HEK293 (cell line): ENCODE data around the gene ANK2.

Source experiments
- CTCF ChIA-PET: fragments of 350-600 bp; formaldehyde crosslinking; extraction: SDS; loops from one replicate; lab custom pipeline; 2021; ENCODE audit warnings: antibody characterized with exemption; lab: Yijun Ruan, JAX
- POLR2A ChIA-PET: fragments of 300-600 bp; formaldehyde crosslinking; extraction: SDS; loops from one replicate; lab custom pipeline; 2020; ENCODE audit warnings: antibody characterized with exemption, inconsistent platforms; lab: Yijun Ruan, JAX
- H3K27ac ChIP-seq: fragments of 200-500 bp; sonication (Bioruptor generic); 2 replicates; pipeline ENCODE4 v1.5.1; 2014; ENCODE audit warnings: low read depth, low read length, control low read depth, inconsistent platforms; ENCODE audit errors: extremely low read depth
- H3K36me3 ChIP-seq, 2 experiments: fragments of 200-500 bp in 1 of 2; sonication (Bioruptor generic) in 1 of 2; 1 replicate in 1 of 2; 2 replicates in 1 of 2; pipeline ENCODE4 v1.5.1; 2014 to 2017; ENCODE audit warnings: inconsistent platforms in 2 of 2, low read length in 2 of 2; ENCODE audit not compliant: control insufficient read depth in 2 of 2, insufficient read depth in 1 of 2
- H3K4me1 ChIP-seq: fragments of 200-500 bp; sonication (Bioruptor generic); 2 replicates; pipeline ENCODE4 v1.5.1; 2014; ENCODE audit warnings: mild to moderate bottlenecking, low read length, inconsistent platforms; ENCODE audit not compliant: control insufficient read depth, insufficient read depth
- H3K4me3 ChIP-seq: 2 replicates; pipeline ENCODE4 v1.5.1; 2011; ENCODE audit warnings: low read depth, mild to moderate bottlenecking, control low read depth, low read length, moderate library complexity
- H3K9me3 ChIP-seq: fragments of 200-500 bp; sonication (Bioruptor generic); 2 replicates; pipeline ENCODE4 v1.5.1; 2014; ENCODE audit warnings: low read depth, low read length, inconsistent platforms; ENCODE audit not compliant: control insufficient read depth, insufficient read depth
- KLF8 ChIP-seq: fragments of 450-650 bp; formaldehyde crosslinking; IDR thresholded peaks from 2 replicates; pipeline ENCODE4 v1.5.1; 2016; ENCODE audit warnings: missing biosample characterization, missing genetic modification characterization
- MYNN ChIP-seq: fragments of 450-650 bp; formaldehyde crosslinking; IDR thresholded peaks from 2 replicates; pipeline ENCODE4 v1.5.1; 2016; ENCODE audit warnings: missing biosample characterization, missing genetic modification characterization, borderline replicate concordance
- PATZ1 ChIP-seq: fragments of 450-650 bp; formaldehyde crosslinking; IDR thresholded peaks from 2 replicates; pipeline ENCODE4 v1.5.1; 2016; ENCODE audit warnings: missing biosample characterization, missing genetic modification characterization
- WT1 ChIP-seq: fragments of 450-650 bp; formaldehyde crosslinking; IDR thresholded peaks from 2 replicates; pipeline ENCODE4 v1.5.1; 2016; ENCODE audit warnings: missing biosample characterization, missing genetic modification characterization
- ZEB2 ChIP-seq: fragments of 450-650 bp; formaldehyde crosslinking; IDR thresholded peaks from 2 replicates; pipeline ENCODE4 v1.5.1; 2016; ENCODE audit warnings: missing biosample characterization, missing genetic modification characterization
- ZFP41 ChIP-seq: fragments of 450-650 bp; formaldehyde crosslinking; IDR thresholded peaks from 2 replicates; pipeline ENCODE4 v1.5.1; 2016; ENCODE audit warnings: missing biosample characterization, missing genetic modification characterization, borderline replicate concordance
- ZNF121 ChIP-seq: fragments of 450-650 bp; formaldehyde crosslinking; IDR thresholded peaks from 2 replicates; pipeline ENCODE4 v1.5.1; 2016; ENCODE audit warnings: missing biosample characterization, missing genetic modification characterization
- ZNF274 ChIP-seq, 2 experiments: fragments of 200-500 bp in 1 of 2; fragments of 450-650 bp in 1 of 2; sonication (Bioruptor generic) in 1 of 2; formaldehyde crosslinking in 1 of 2; IDR thresholded peaks; 2 replicates each; pipeline versions ENCODE4 v1.5.1 to v1.6.1; 2014 to 2016; ENCODE audit warnings: borderline replicate concordance in 1 of 2, inconsistent platforms in 1 of 2, low read length in 1 of 2, missing biosample characterization in 1 of 2, missing genetic modification characterization in 1 of 2
- ZNF324 ChIP-seq: fragments of 450-650 bp; formaldehyde crosslinking; IDR thresholded peaks from 2 replicates; pipeline ENCODE4 v1.5.1; 2016; ENCODE audit warnings: missing biosample characterization, missing genetic modification characterization
- ZNF394 ChIP-seq: fragments of 450-650 bp; formaldehyde crosslinking; IDR thresholded peaks from 2 replicates; pipeline ENCODE4 v1.5.1; 2016; ENCODE audit warnings: missing biosample characterization, missing genetic modification characterization, mild to moderate bottlenecking, moderate library complexity, borderline replicate concordance
- ZNF398 ChIP-seq: fragments of 450-650 bp; formaldehyde crosslinking; IDR thresholded peaks from 2 replicates; pipeline ENCODE4 v1.5.1; 2017; ENCODE audit warnings: missing biosample characterization, missing genetic modification characterization
- ZNF473 ChIP-seq: fragments of 450-650 bp; formaldehyde crosslinking; IDR thresholded peaks from 2 replicates; pipeline ENCODE4 v1.5.1; 2017; ENCODE audit warnings: missing biosample characterization, missing genetic modification characterization
- ZNF555 ChIP-seq: fragments of 450-650 bp; formaldehyde crosslinking; conservative IDR thresholded peaks from 2 replicates; pipeline ENCODE4 v1.5.1; 2017; ENCODE audit warnings: missing biosample characterization, mild to moderate bottlenecking, missing genetic modification characterization, inconsistent platforms
- ZNF596 ChIP-seq: fragments of 450-650 bp; IDR thresholded peaks from 2 replicates; pipeline ENCODE4 v1.5.0; 2018; ENCODE audit warnings: missing biosample characterization, mild to moderate bottlenecking, missing genetic modification characterization, moderate library complexity
- ZNF830 ChIP-seq: fragments of 450-650 bp; IDR thresholded peaks from 2 replicates; pipeline ENCODE4 v1.5.0; 2018; ENCODE audit warnings: missing biosample characterization, missing genetic modification characterization, low read depth, mild to moderate bottlenecking, moderate library complexity
- TF ChIP-seq, protein P1 (sequence below): fragments of 450-650 bp; formaldehyde crosslinking; IDR thresholded peaks from 2 replicates; pipeline ENCODE4 v1.5.1; 2016; ENCODE audit warnings: missing biosample characterization, missing genetic modification characterization
- TF ChIP-seq, protein P2 (sequence below): fragments of 450-650 bp; formaldehyde crosslinking; IDR thresholded peaks from 2 replicates; pipeline ENCODE4 v1.5.1; 2016; ENCODE audit warnings: missing biosample characterization, missing genetic modification characterization
- TF ChIP-seq, protein P3 (sequence below): fragments of 450-650 bp; formaldehyde crosslinking; IDR thresholded peaks from 2 replicates; pipeline ENCODE4 v1.5.1; 2016; ENCODE audit warnings: missing biosample characterization, missing genetic modification characterization

The ANK2 gene

GRCh38 chr4:113024388-113024787 lies 25.1 kb upstream of the ANK2 start:
- POLR2A ChIA-PET, result no interaction called here

DNA sequence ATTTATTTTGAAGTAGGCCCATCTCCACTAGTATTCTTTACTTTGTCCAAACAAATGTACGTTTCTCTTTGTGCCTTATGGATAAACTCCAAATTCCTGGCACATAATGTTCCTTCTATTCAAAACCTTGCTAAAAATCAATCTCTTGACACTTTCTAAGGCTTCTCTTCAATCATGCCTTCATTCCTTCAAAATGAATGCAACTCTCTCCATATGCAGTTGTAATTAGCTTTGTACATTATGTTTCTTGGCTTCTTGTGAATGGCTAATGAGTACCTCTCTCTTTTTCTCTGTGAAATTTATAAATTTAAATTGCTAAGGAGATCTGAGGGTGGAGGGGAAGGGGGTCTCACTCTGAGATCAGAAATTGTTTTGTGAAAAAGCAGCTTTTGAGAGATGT lies 24.0 kb upstream of the ANK2 start:
- H3K36me3 ChIP-seq, result no peaks in the 10 kb centered on the region
- ChIA-PET POLR2A (no interaction called here), CTCF (no interaction called here)
- H3K4me1 ChIP-seq, result no peaks in the 10 kb centered on the region
- TF ChIP-seq ZNF596 (tag by site-specific recombination) (no peak), ZNF394 (tag by site-specific recombination) (no peak), PATZ1 (tag by site-specific recombination) (no peak), ZNF121 (tag by site-specific recombination) (no peak), ZNF555 (tag by site-specific recombination) (no peak), ZFP41 (no peak), ZNF324 (no peak), ZNF830 (tag by site-specific recombination) (no peak), ZEB2 (no peak), KLF8 (no peak), WT1 (tag by site-specific recombination) (no peak)
- TF ChIP-seq, protein P1, sequence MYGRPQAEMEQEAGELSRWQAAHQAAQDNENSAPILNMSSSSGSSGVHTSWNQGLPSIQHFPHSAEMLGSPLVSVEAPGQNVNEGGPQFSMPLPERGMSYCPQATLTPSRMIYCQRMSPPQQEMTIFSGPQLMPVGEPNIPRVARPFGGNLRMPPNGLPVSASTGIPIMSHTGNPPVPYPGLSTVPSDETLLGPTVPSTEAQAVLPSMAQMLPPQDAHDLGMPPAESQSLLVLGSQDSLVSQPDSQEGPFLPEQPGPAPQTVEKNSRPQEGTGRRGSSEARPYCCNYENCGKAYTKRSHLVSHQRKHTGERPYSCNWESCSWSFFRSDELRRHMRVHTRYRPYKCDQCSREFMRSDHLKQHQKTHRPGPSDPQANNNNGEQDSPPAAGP (tag by site-specific recombination), result no peak
- no peak overlapping the region for H3K27ac ChIP-seq
- H3K9me3 ChIP-seq, result no peaks in the 10 kb centered on the region
- H3K4me3 ChIP-seq, result no peak overlapping the region

More at GRCh38 chr4:113024388-113024787, 25.1 kb upstream of the ANK2 start:
- Histone ChIP-seq H3K4me3 (no peak overlapping the region), H3K4me1 (no peaks in the 10 kb centered on the region), H3K9me3 (no peaks in the 10 kb centered on the region), H3K36me3 (no peaks in the 10 kb centered on the region), H3K27ac (no peak overlapping the region)
- CTCF ChIA-PET, result no interaction called here
- TF ChIP-seq, protein P2, sequence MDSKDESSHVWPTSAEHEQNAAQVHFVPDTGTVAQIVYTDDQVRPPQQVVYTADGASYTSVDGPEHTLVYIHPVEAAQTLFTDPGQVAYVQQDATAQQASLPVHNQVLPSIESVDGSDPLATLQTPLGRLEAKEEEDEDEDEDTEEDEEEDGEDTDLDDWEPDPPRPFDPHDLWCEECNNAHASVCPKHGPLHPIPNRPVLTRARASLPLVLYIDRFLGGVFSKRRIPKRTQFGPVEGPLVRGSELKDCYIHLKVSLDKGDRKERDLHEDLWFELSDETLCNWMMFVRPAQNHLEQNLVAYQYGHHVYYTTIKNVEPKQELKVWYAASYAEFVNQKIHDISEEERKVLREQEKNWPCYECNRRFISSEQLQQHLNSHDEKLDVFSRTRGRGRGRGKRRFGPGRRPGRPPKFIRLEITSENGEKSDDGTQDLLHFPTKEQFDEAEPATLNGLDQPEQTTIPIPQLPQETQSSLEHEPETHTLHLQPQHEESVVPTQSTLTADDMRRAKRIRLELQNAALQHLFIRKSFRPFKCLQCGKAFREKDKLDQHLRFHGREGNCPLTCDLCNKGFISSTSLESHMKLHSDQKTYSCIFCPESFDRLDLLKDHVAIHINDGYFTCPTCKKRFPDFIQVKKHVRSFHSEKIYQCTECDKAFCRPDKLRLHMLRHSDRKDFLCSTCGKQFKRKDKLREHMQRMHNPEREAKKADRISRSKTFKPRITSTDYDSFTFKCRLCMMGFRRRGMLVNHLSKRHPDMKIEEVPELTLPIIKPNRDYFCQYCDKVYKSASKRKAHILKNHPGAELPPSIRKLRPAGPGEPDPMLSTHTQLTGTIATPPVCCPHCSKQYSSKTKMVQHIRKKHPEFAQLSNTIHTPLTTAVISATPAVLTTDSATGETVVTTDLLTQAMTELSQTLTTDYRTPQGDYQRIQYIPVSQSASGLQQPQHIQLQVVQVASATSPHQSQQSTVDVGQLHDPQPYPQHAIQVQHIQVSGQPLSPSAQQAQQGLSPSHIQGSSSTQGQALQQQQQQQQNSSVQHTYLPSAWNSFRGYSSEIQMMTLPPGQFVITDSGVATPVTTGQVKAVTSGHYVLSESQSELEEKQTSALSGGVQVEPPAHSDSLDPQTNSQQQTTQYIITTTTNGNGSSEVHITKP, result no peak
- TF ChIP-seq ZNF324 (no peak), ZNF274 (IDR thresholded peaks at IDR 0.05; ENCODE audit: low read length) (no peak), ZNF274 (tag by site-specific recombination; IDR thresholded peaks at IDR 0.05; ENCODE audit: borderline replicate concordance) (no peak)

- CTCF ChIA-PET, result no interaction called here
Observed at GRCh38 chr4:113026556-113026955, 22.9 kb upstream of the ANK2 start.

More at GRCh38 chr4:113026556-113026955, 22.9 kb upstream of the ANK2 start:
- POLR2A ChIA-PET, result no interaction called here
- H3K27ac ChIP-seq, result no peak overlapping the region
- no peaks in the 10 kb centered on the region for H3K4me1 ChIP-seq
- no peak for TF ChIP-seq ZNF398 (tag by site-specific recombination)
- TF ChIP-seq, protein P3, sequence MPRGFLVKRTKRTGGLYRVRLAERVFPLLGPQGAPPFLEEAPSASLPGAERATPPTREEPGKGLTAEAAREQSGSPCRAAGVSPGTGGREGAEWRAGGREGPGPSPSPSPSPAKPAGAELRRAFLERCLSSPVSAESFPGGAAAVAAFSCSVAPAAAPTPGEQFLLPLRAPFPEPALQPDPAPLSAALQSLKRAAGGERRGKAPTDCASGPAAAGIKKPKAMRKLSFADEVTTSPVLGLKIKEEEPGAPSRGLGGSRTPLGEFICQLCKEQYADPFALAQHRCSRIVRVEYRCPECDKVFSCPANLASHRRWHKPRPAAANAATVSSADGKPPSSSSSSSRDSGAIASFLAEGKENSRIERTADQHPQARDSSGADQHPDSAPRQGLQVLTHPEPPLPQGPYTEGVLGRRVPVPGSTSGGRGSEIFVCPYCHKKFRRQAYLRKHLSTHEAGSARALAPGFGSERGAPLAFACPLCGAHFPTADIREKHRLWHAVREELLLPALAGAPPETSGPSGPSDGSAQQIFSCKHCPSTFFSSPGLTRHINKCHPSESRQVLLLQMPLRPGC (tag by site-specific recombination), result no peak
- no peak for TF ChIP-seq MYNN (tag by site-specific recombination)
- no peak for TF ChIP-seq ZNF473
- no peaks in the 10 kb centered on the region for H3K36me3 ChIP-seq
- no peak overlapping the region for H3K4me3 ChIP-seq
- no peaks in the 10 kb centered on the region for H3K9me3 ChIP-seq
